Endothelial cell (in vitro differentiated cells): ENCODE data around the gene TSR2. TPM values are rescaled to one million over a fixed set of nuclear protein-coding genes. Genes with fewer than 3 reads are reported as not detected.

Source experiments
- DNase-seq: peaks from one replicate; pipeline ENCODE4 v3.0.0; 2021; ENCODE audit warnings: low spot score
- H3K27ac Mint-ChIP-seq: one replicate; pipeline ENCODE4 v1.8.0; 2021; ENCODE audit warnings: mixed read lengths, inconsistent platforms; ENCODE audit not compliant: unreplicated experiment
- H3K27me3 Mint-ChIP-seq: one replicate; pipeline ENCODE4 v1.8.0; 2021; ENCODE audit warnings: mild to moderate bottlenecking, moderate library complexity, mixed read lengths, inconsistent platforms; ENCODE audit not compliant: unreplicated experiment
- H3K36me3 Mint-ChIP-seq: one replicate; pipeline ENCODE4 v1.8.0; 2021; ENCODE audit warnings: mild to moderate bottlenecking, low read depth, mixed read lengths, inconsistent platforms; ENCODE audit not compliant: unreplicated experiment
- H3K4me1 Mint-ChIP-seq: one replicate; pipeline ENCODE4 v1.8.0; 2021; ENCODE audit warnings: mild to moderate bottlenecking, mixed read lengths, inconsistent platforms; ENCODE audit not compliant: unreplicated experiment
- H3K4me3 Mint-ChIP-seq: one replicate; pipeline ENCODE4 v1.8.0; 2021; ENCODE audit warnings: mild to moderate bottlenecking, mixed read lengths, inconsistent platforms; ENCODE audit not compliant: unreplicated experiment
- H3K9me3 Mint-ChIP-seq: one replicate; pipeline ENCODE4 v1.8.0; 2021; ENCODE audit warnings: mixed read lengths, inconsistent platforms; ENCODE audit not compliant: unreplicated experiment
- CTCF ChIP-seq: fragments of 200-600 bp; sonication (generic); IDR thresholded peaks from one replicate; pipeline ENCODE4 v1.5.0; 2021; ENCODE audit warnings: antibody characterized with exemption; ENCODE audit not compliant: unreplicated experiment
- total RNA-seq: library from RNA; stranded (reverse); fragmentation: NEBNext Ultra II Directional; extraction: Animal tissue kit (Norgen Biotek cat#: 25700); gene quantifications from one replicate; pipeline ENCODE4 v1.2.1, GENCODE V29; 2021; ENCODE audit not compliant: unreplicated experiment

TSR2 gene
- total RNA-seq, 1 donor from 2014 or later: 41.0 TPM

- no peak for TF ChIP-seq CTCF
- Mint-ChIP-seq H3K36me3 (peaks cover 15% of the 10 kb centered on the region), H3K27me3 (peaks cover 1% of the 10 kb centered on the region), H3K4me3 (peak overlapping the region; percentile 37), H3K27ac (no peak overlapping the region), H3K9me3 (no peaks in the 10 kb centered on the region), H3K4me1 (peaks cover 8% of the 10 kb centered on the region)
- DNase-seq: no peak
Measured at GRCh38 chrX:54444752-54445151, 4.5 kb downstream of the TSR2 start.

GRCh38 chrX:54446084-54446483 is 5.9 kb downstream of the TSR2 start:
- DNase-seq: no peak
- Mint-ChIP-seq H3K4me3 (no peak overlapping the region), H3K27ac (no peak overlapping the region), H3K9me3 (no peaks in the 10 kb centered on the region), H3K36me3 (peaks cover 15% of the 10 kb centered on the region), H3K4me1 (peaks cover 8% of the 10 kb centered on the region), H3K27me3 (peaks cover 1% of the 10 kb centered on the region)
- TF ChIP-seq CTCF: no peak

- peaks cover 15% of the 10 kb centered on the region for H3K36me3 Mint-ChIP-seq
- H3K27ac Mint-ChIP-seq: no peak overlapping the region
- peaks cover 1% of the 10 kb centered on the region for H3K27me3 Mint-ChIP-seq
- no peak overlapping the region for H3K4me3 Mint-ChIP-seq
- H3K9me3 Mint-ChIP-seq: no peaks in the 10 kb centered on the region
- TF ChIP-seq CTCF: no peak
- DNase-seq: no peak
- no peaks in the 10 kb centered on the region for H3K4me1 Mint-ChIP-seq
Measured at GRCh38 chrX:54447461-54447860, 7.3 kb downstream of the TSR2 start.

GRCh38 chrX:54449929-54450328 is 9.7 kb downstream of the TSR2 start:
- Mint-ChIP-seq H3K4me3 (no peak overlapping the region), H3K4me1 (no peaks in the 10 kb centered on the region), H3K27me3 (no peaks in the 10 kb centered on the region), H3K27ac (no peak overlapping the region), H3K9me3 (no peaks in the 10 kb centered on the region), H3K36me3 (peaks cover 7% of the 10 kb centered on the region)
- TF ChIP-seq CTCF: no peak
- no peak for DNase-seq

- H3K27ac Mint-ChIP-seq: no peak overlapping the region
- no peak overlapping the region for H3K4me3 Mint-ChIP-seq
- no peaks in the 10 kb centered on the region for H3K9me3 Mint-ChIP-seq
- peak; percentile 14 for TF ChIP-seq CTCF
- peaks cover 5% of the 10 kb centered on the region for H3K36me3 Mint-ChIP-seq
- H3K27me3 Mint-ChIP-seq: no peaks in the 10 kb centered on the region
- peak; percentile 23 for DNase-seq
- no peaks in the 10 kb centered on the region for H3K4me1 Mint-ChIP-seq
Measured at GRCh38 chrX:54452920-54453319, 12.7 kb downstream of the TSR2 start.
